ENCODE data around the gene TRAPPC3L.

Gene TRAPPC3L

DNA sequence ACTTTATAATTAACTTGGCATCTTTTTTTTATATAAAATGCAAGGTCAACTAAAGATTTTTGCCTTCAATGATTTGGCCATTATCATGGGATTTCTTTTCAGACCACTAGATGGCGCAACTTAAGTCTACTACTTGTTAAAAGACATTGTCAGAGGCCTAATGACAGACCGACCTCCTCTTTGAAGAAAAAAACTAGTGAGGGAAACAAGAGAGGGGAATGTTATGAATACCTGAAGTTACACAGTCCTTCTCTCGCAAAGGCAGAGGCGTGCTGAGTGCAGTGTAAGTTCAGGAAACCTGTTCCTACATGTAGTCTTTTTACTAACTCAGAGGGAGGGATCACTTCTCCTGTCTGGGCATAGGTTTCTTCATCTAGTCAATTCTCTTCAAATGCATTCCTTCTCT is 9.3 kb downstream of the TRAPPC3L start:
- TF ChIP-seq, protein P1, sequence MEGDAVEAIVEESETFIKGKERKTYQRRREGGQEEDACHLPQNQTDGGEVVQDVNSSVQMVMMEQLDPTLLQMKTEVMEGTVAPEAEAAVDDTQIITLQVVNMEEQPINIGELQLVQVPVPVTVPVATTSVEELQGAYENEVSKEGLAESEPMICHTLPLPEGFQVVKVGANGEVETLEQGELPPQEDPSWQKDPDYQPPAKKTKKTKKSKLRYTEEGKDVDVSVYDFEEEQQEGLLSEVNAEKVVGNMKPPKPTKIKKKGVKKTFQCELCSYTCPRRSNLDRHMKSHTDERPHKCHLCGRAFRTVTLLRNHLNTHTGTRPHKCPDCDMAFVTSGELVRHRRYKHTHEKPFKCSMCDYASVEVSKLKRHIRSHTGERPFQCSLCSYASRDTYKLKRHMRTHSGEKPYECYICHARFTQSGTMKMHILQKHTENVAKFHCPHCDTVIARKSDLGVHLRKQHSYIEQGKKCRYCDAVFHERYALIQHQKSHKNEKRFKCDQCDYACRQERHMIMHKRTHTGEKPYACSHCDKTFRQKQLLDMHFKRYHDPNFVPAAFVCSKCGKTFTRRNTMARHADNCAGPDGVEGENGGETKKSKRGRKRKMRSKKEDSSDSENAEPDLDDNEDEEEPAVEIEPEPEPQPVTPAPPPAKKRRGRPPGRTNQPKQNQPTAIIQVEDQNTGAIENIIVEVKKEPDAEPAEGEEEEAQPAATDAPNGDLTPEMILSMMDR (IDR thresholded peaks at IDR 0.05; ENCODE audit: insufficient read depth, low read length, missing control alignments) = peak; percentile 37
- no peak for DNase-seq (ENCODE audit: low read depth, low spot score)
- ChIA-PET CTCF (interaction anchor here (1.0 to 9.6 kb wide), 19 partner anchors 11 to 268 kb away, joined by 3 to 188 read pairs (median 20); partner anchors contain the start of genes CALHM4, CALHM5, RWDD1 and TRAPPC3L), POLR2A (interaction anchor here (1.2 kb wide), 1 partner anchor 257 kb away, joined by 3 read pairs; the partner anchor contains the start of gene TSPYL1)
- H3K4me3 ChIP-seq (ENCODE audit: low read depth, low read length) = no peak overlapping the region

DNA sequence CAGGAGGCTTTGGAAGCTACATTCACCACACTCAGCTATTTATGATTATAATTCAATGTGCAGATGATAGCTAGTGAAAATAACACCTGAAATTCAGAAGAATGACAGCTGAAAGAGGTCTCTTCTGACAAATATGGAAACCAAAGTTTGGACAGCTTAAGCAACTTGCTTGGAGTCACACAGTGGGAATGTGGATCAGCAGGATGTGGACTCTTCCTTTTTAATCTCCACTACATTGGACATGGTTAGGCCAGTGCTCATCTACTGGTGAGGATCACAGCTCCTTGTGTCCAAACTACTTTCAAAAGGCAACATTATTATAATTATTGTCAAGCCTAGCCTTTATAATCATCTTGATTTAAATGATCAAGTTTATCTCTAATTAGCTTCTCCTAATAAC is 10.4 kb downstream of the TRAPPC3L start:
- ChIA-PET CTCF (interaction anchor here (0.8 to 4.5 kb wide), 30 partner anchors 7 to 318 kb away, joined by 3 to 188 read pairs (median 6); partner anchors contain the start of genes CALHM4, CALHM5, RWDD1 and TRAPPC3L), POLR2A (interaction anchor here (1.2 kb wide), 1 partner anchor 256 kb away, joined by 3 read pairs; the partner anchor contains the start of gene TSPYL1)
- DNase-seq (ENCODE audit: low read depth, low spot score) = no peak
- H3K4me3 ChIP-seq (ENCODE audit: low read depth, low read length) = no peak overlapping the region
- TF ChIP-seq, protein P1 (IDR thresholded peaks at IDR 0.05; ENCODE audit: insufficient read depth, low read length, missing control alignments) = no peak

DNA sequence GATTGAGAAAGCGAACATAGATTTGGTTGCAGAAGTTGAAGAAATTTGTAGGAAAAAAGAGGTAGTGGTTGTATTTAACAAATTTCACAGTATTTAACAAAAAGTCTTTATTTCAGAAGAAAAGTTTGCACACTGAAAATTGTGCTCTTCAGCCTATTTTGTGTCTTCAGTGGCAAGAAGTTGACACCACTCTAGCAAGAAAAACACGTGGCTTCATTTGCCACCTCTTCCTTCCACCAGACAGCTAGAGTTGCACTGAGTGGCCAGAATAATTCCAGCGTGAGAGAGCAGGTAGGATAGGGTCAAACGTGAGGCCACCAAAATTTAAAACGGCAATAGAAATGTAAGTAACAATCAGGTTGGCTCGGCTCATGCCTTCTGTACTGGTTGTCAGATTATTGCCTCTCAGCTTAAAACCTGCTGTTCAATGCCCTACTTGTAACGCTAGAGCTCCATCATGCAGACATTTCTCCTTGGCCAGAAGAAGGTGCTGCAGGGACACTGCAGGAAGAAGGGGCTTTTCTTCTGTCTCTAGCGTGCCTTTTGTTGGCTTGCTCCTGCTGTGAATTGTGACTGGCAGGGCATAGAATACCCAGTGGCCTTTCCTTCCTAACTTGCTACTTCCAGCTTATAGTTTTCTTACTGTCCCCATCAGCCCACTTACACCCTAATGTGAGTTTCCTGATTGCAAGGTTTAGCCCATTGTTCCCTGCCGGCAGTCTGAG is 12.1 kb downstream of the TRAPPC3L start:
- TF ChIP-seq, protein P1 (IDR thresholded peaks at IDR 0.05; ENCODE audit: insufficient read depth, low read length, missing control alignments) = peak; percentile 4
- POLR2A ChIA-PET = interaction anchor here (1.3 kb wide), 1 partner anchor 24 kb away, joined by 3 read pairs; no protein-coding TSS in a partner anchor
- no peak for DNase-seq (ENCODE audit: low read depth, low spot score)

DNA sequence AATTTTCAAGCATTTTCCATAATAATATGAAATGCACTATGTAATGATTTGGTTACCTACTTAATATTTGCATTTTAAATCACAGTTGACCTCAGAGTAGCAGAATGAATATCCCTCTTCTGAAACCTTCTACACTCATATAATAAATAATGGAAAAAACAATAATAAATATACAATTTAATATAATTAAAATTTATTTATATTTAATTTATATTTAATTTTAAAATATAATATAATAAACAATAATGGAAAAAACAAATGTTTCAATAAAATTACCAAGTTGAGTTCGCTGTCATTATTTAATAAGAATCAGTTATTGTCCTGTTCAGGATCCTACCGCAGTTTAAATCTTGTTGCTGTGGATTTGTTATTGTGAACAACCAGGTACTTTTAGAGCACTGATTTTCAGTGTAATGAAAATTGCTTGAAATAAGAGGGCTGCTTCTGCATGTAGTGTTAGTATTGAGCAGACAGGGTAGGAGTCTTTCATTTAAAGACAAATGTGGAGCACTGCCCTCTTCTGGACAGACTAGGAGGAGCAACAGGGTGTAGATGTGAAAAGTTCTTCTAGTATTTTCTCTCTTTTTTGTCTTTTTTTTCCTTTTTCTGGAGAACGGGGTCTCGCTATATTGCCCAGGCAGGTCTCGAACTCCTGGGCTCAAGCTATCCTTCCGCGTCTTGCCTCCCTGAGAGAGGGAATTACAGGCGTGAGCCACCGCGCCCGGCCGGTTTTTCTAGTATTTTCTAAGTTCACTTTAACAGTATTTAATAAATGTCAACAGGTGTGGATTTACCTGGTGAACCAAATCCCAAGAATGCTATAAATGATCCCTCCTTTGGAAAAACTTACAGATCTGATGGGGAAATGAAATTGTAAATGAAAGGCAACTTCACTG is 13.6 kb downstream of the TRAPPC3L start:
- CTCF ChIA-PET = interaction anchor here (0.9 to 4.5 kb wide), 26 partner anchors 10 to 289 kb away, joined by 3 to 188 read pairs (median 11); partner anchors contain the start of genes CALHM4, CALHM5, RWDD1 and TRAPPC3L
- no peak for DNase-seq (ENCODE audit: low read depth, low spot score)
- TF ChIP-seq, protein P1 (IDR thresholded peaks at IDR 0.05; ENCODE audit: insufficient read depth, low read length, missing control alignments) = peak; percentile 57
- no peak overlapping the region for H3K4me3 ChIP-seq (ENCODE audit: low read depth, low read length)
- POLR2A ChIA-PET = no interaction called here

More for the DNA sequence above, 12.1 kb downstream of the TRAPPC3L start:
- CTCF ChIA-PET = interaction anchor here (0.6 to 4.5 kb wide), 29 partner anchors 9 to 316 kb away, joined by 3 to 188 read pairs (median 8); partner anchors contain the start of genes CALHM4, CALHM5, DSE and RWDD1
- no peak overlapping the region for H3K4me3 ChIP-seq (ENCODE audit: low read depth, low read length)

DNA sequence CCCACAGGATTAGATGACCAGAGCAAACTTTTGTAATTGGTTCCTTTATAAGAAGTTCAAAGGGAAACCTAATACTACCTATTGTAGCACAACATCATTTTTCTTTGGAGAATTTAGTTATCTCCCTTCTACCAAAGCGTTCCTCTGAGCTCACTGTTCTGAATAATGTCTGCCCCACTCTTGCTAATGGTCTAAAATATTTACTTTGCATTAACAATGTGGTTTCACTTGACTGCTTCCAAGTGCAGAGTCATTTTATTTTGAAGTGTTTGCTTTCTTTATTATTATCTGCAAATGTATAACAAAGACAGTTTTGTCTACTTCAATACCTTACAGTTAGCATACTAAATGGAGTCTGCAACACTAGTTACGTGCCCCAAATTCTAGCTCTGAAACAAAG is 15.0 kb downstream of the TRAPPC3L start:
- no peak overlapping the region for H3K4me3 ChIP-seq (ENCODE audit: low read depth, low read length)
- TF ChIP-seq, protein P1 (IDR thresholded peaks at IDR 0.05; ENCODE audit: insufficient read depth, low read length, missing control alignments) = no peak
- POLR2A ChIA-PET = no interaction called here
- CTCF ChIA-PET = interaction anchor here (0.8 to 1.6 kb wide), 12 partner anchors 12 to 313 kb away, joined by 3 to 14 read pairs (median 4); partner anchors contain the start of gene CALHM5
- DNase-seq (ENCODE audit: low read depth, low spot score) = no peak

All from AG04449 (cell line).